Body of pancreas (tissue), 4 donors: ENCODE results near the gene ERMP1.

ENCODE experiments used
- CTCF ChIP-seq, 7 experiments: fragments of 450-650 bp in 4 of 7; fragments of 200-600 bp in 3 of 7; sonication (generic) in 3 of 7; IDR thresholded peaks; one replicate each; pipeline ENCODE4 v1.5.1; 2016 to 2019; ENCODE audit warnings: antibody characterized with exemption in 7 of 7
- POLR2A ChIP-seq, 3 donors: fragments of 450-650 bp; IDR thresholded peaks; one replicate each; pipeline ENCODE4 v1.6.1; 2016; ENCODE audit warnings: antibody characterized with exemption in 3 of 3, mild to moderate bottlenecking in 2 of 3

GRCh38 chr9:5764130-5764868 is 68.6 kb downstream of the ERMP1 start:
- no peak for TF ChIP-seq POLR2A (IDR thresholded peaks at IDR 0.05)
- no peak for TF ChIP-seq CTCF (IDR thresholded peaks at IDR 0.05)
